Common myeloid progenitor, CD34-positive (primary cell): ENCODE data around the gene IFI27L2.

Experiments
- CTCF ChIA-PET: fragments of 350-600 bp; sonication (Branson Sonifier 250); formaldehyde crosslinking; loops from one replicate; lab custom pipeline; 2021; ENCODE audit warnings: antibody characterized with exemption; lab: Charles Lee
- POLR2A ChIA-PET: fragments of 350-600 bp; sonication (Branson Sonifier 250); formaldehyde crosslinking; loops from one replicate; lab custom pipeline; 2021; ENCODE audit warnings: antibody characterized with exemption; lab: Charles Lee
- DNase-seq, 3 donors: peaks; one replicate each; pipeline versions ENCODE4 v3.0.0 to v3.0.0-alpha.2; 2013
- H3K27ac ChIP-seq, 2 experiments: 1 replicate in 1 of 2; 2 replicates in 1 of 2; pipeline ENCODE4 v1.7.0; 2013; ENCODE audit warnings: inconsistent platforms in 2 of 2, low read length in 2 of 2, mild to moderate bottlenecking in 2 of 2, low read depth in 1 of 2, moderate library complexity in 1 of 2; ENCODE audit not compliant: severe bottlenecking in 2 of 2, insufficient read depth in 1 of 2, poor library complexity in 1 of 2
- H3K27me3 ChIP-seq, 5 experiments: replicated peaks in 2 of 5; 1 replicate in 3 of 5; 2 replicates in 2 of 5; pipeline versions ENCODE4 v1.6.1 to v1.7.0; 2013; ENCODE audit warnings: low read length in 4 of 5, mild to moderate bottlenecking in 2 of 5, moderate library complexity in 2 of 5, inconsistent platforms in 1 of 5; ENCODE audit not compliant: insufficient read depth in 5 of 5, control insufficient read depth in 4 of 5
- H3K36me3 ChIP-seq, 4 experiments: 1 replicate in 2 of 4; 2 replicates in 2 of 4; pipeline versions ENCODE4 v1.6.1 to v1.7.0; 2013; ENCODE audit warnings: low read length in 3 of 4, control low read depth in 1 of 4, mild to moderate bottlenecking in 1 of 4; ENCODE audit not compliant: control insufficient read depth in 4 of 4, insufficient read depth in 4 of 4
- H3K4me1 ChIP-seq, 4 experiments: 1 replicate in 3 of 4; 2 replicates in 1 of 4; pipeline versions ENCODE4 v1.6.1 to v1.7.1; 2013; ENCODE audit warnings: low read length in 3 of 4, mild to moderate bottlenecking in 3 of 4, control low read depth in 1 of 4, inconsistent platforms in 1 of 4, moderate library complexity in 1 of 4; ENCODE audit not compliant: control insufficient read depth in 4 of 4, insufficient read depth in 4 of 4; ENCODE audit errors: control extremely low read depth in 1 of 4
- H3K4me3 ChIP-seq, 7 experiments: 1 replicate in 4 of 7; 2 replicates in 3 of 7; pipeline versions ENCODE4 v1.5.1 to v1.7.0; 2013; ENCODE audit warnings: mild to moderate bottlenecking in 7 of 7, low read length in 6 of 7, moderate library complexity in 6 of 7, inconsistent platforms in 2 of 7, low read depth in 2 of 7, control low read depth in 1 of 7; ENCODE audit not compliant: insufficient read depth in 4 of 7, control insufficient read depth in 1 of 7; ENCODE audit errors: extremely low read depth in 1 of 7
- H3K9me3 ChIP-seq, 5 experiments: 1 replicate in 4 of 5; 2 replicates in 1 of 5; pipeline versions ENCODE4 v1.6.1 to v1.7.1; 2013; ENCODE audit warnings: low read length in 4 of 5, mild to moderate bottlenecking in 2 of 5, inconsistent platforms in 1 of 5, low read depth in 1 of 5, moderate library complexity in 1 of 5; ENCODE audit not compliant: control insufficient read depth in 4 of 5, insufficient read depth in 2 of 5; ENCODE audit errors: control extremely low read depth in 1 of 5
- whole genome bisulfite sequencing: methylation state at CpG from one replicate; pipeline ENCODE4 v1.1.5; 2013; ENCODE audit not compliant: insufficient coverage; 5-methylcytosine and 5-hydroxymethylcytosine counted together

IFI27L2 gene

GRCh38 chr14:94164685-94165431 is 35.5 kb upstream of the IFI27L2 start:
- H3K9me3 ChIP-seq: no peaks in the 10 kb centered on the region
- 80% methylated on average over 12 of the region's 26 CpGs for WGBS
- POLR2A ChIA-PET: no interaction called here
- no peak overlapping the region for H3K4me3 ChIP-seq
- CTCF ChIA-PET: interaction anchor here (1.0 to 3.1 kb wide), 4 partner anchors 13 to 28 kb away, joined by 3 to 11 read pairs (median 4); no protein-coding TSS in a partner anchor
- H3K36me3 ChIP-seq: no peaks in the 10 kb centered on the region
- peaks cover 0 to 2% (median 0%) of the 10 kb centered on the region in 5 experiments for H3K27me3 ChIP-seq
- H3K27ac ChIP-seq: no peak overlapping the region
- no peak for DNase-seq
- peaks cover 8 to 42% (median 26%) of the 10 kb centered on the region in 4 experiments for H3K4me1 ChIP-seq

GRCh38 chr14:94163796-94164195 is 34.4 kb upstream of the IFI27L2 start:
- H3K27ac ChIP-seq: no peak overlapping the region
- ChIA-PET CTCF (interaction anchor here (1.0 to 3.1 kb wide), 5 partner anchors 14 to 27 kb away, joined by 3 to 11 read pairs (median 3); no protein-coding TSS in a partner anchor), POLR2A (no interaction called here)
- H3K36me3 ChIP-seq: no peaks in the 10 kb centered on the region
- peaks cover 0 to 2% (median 0%) of the 10 kb centered on the region in 5 experiments for H3K27me3 ChIP-seq
- peak in 2 of 3 donors; percentile 64 to 69 for DNase-seq
- peaks cover 8 to 42% (median 26%) of the 10 kb centered on the region in 4 experiments for H3K4me1 ChIP-seq
- 48% methylated on average over 5 of the region's 5 CpGs for WGBS
- no peak overlapping the region for H3K4me3 ChIP-seq
- no peaks in the 10 kb centered on the region for H3K9me3 ChIP-seq

- peaks cover 8 to 47% (median 29%) of the 10 kb centered on the region in 4 experiments for H3K4me1 ChIP-seq
Measured at GRCh38 chr14:94162466-94162865, 33.1 kb upstream of the IFI27L2 start.

GRCh38 chr14:94161981-94162380 is 32.6 kb upstream of the IFI27L2 start:
- WGBS: no CpG with 5 or more reads among the region's 2 CpGs
- CTCF ChIA-PET: interaction anchor here (1.0 to 5.4 kb wide), 4 partner anchors 21 to 31 kb away, joined by 3 to 33 read pairs (median 4); no protein-coding TSS in a partner anchor

More at GRCh38 chr14:94162466-94162865, 33.1 kb upstream of the IFI27L2 start:
- ChIA-PET POLR2A (interaction anchor here (0.6 kb wide), 1 partner anchor 9 kb away, joined by 3 read pairs; no protein-coding TSS in a partner anchor), CTCF (interaction anchor here (1.0 to 1.3 kb wide), 5 partner anchors 13 to 32 kb away, joined by 3 to 4 read pairs (median 3); no protein-coding TSS in a partner anchor)
- 90% methylated on average over 4 of the region's 5 CpGs for WGBS
- Histone ChIP-seq H3K36me3 (no peaks in the 10 kb centered on the region), H3K27me3 (no peaks in the 10 kb centered on the region), H3K9me3 (no peaks in the 10 kb centered on the region), H3K27ac (peak overlapping the region in 1 of 2 experiments; percentile 52), H3K4me3 (peak overlapping the region in 1 of 7 experiments; percentile 7)
- DNase-seq: no peak

GRCh38 chr14:94161058-94161457 is 31.7 kb upstream of the IFI27L2 start:
- DNase-seq: peak in 1 of 3 donors; percentile 45
- Histone ChIP-seq H3K9me3 (no peaks in the 10 kb centered on the region), H3K4me1 (peaks cover 8 to 47% (median 29%) of the 10 kb centered on the region in 4 experiments), H3K27ac (no peak overlapping the region), H3K4me3 (no peak overlapping the region), H3K27me3 (no peaks in the 10 kb centered on the region), H3K36me3 (no peaks in the 10 kb centered on the region)
- WGBS: 0% methylated on average over 1 of the region's 2 CpGs
- CTCF ChIA-PET: interaction anchor here (1.0 to 5.4 kb wide), 2 partner anchors 9 to 24 kb away, joined by 5 to 33 read pairs; no protein-coding TSS in a partner anchor
- POLR2A ChIA-PET: no interaction called here

More at GRCh38 chr14:94161981-94162380, 32.6 kb upstream of the IFI27L2 start:
- peak; percentile 44 to 68 (median 62) for DNase-seq
- Histone ChIP-seq H3K27ac (peak overlapping the region in 1 of 2 experiments; percentile 52), H3K9me3 (no peaks in the 10 kb centered on the region), H3K27me3 (no peaks in the 10 kb centered on the region), H3K36me3 (no peaks in the 10 kb centered on the region), H3K4me1 (peaks cover 8 to 47% (median 29%) of the 10 kb centered on the region in 4 experiments), H3K4me3 (peak overlapping the region in 1 of 7 experiments; percentile 32)
- POLR2A ChIA-PET: interaction anchor here (0.6 kb wide), 1 partner anchor 10 kb away, joined by 3 read pairs; no protein-coding TSS in a partner anchor

- Histone ChIP-seq H3K36me3 (no peaks in the 10 kb centered on the region), H3K27ac (no peak overlapping the region), H3K9me3 (peaks cover 0 to 4% (median 0%) of the 10 kb centered on the region in 5 experiments), H3K4me1 (peaks cover 8 to 30% (median 22%) of the 10 kb centered on the region in 4 experiments), H3K27me3 (no peaks in the 10 kb centered on the region), H3K4me3 (no peak overlapping the region)
- WGBS: 40% methylated on average over 8 of the region's 10 CpGs
- ChIA-PET POLR2A (interaction anchor here (0.8 kb wide), 1 partner anchor 129 kb away, joined by 3 read pairs; no protein-coding TSS in a partner anchor), CTCF (interaction anchor here (1.3 to 5.4 kb wide), 3 partner anchors 10 to 26 kb away, joined by 3 to 33 read pairs (median 5); no protein-coding TSS in a partner anchor)
- DNase-seq: peak in 2 of 3 donors; percentile 67 to 80
Measured at GRCh38 chr14:94158239-94158883, 29.0 kb upstream of the IFI27L2 start.
